Activated T-helper 17 cell treated with anti-CD3 and anti-CD28 coated beads, Interleukin-2, amount 50 U/mL, for 72 hours (primary cell): Measurements from ENCODE around the gene NPM1. TPM values are rescaled to one million over a fixed set of nuclear protein-coding genes. Genes with fewer than 3 reads are reported as not detected.
"Not testable (repeated sequence)": the region's sequence is repeated elsewhere in the genome, so short reads cannot be mapped to it uniquely, and the experiment has no call there.

ENCODE experiments used
- ATAC-seq: fragments of 150-1000 bp; cut with Tn5 transposase; replicated peaks from 2 replicates; pipeline ENCODE4 v1.10.0; 2021; ENCODE audit warnings: mild to moderate bottlenecking, moderate library complexity
- H3K27ac Mint-ChIP-seq: one replicate; pipeline ENCODE4 v1.8.0; 2022; ENCODE audit warnings: mixed read lengths
- H3K27me3 Mint-ChIP-seq: one replicate; pipeline ENCODE4 v1.8.0; 2022; ENCODE audit warnings: mixed read lengths
- H3K36me3 Mint-ChIP-seq: one replicate; pipeline ENCODE4 v1.8.0; 2022; ENCODE audit warnings: low read depth, mild to moderate bottlenecking, mixed read lengths
- H3K4me1 Mint-ChIP-seq: one replicate; pipeline ENCODE4 v1.8.0; 2022; ENCODE audit warnings: mixed read lengths
- H3K4me3 Mint-ChIP-seq: one replicate; pipeline ENCODE4 v1.8.0; 2022; ENCODE audit warnings: mild to moderate bottlenecking, mixed read lengths
- H3K9me3 Mint-ChIP-seq: one replicate; pipeline ENCODE4 v1.8.0; 2022; ENCODE audit warnings: mixed read lengths
- total RNA-seq, 2 donors: library from RNA; stranded (reverse); gene quantifications; one replicate each; pipeline ENCODE4 v1.2.3, GENCODE V29; 2022

NPM1 gene
- total RNA-seq = 1,000 to 10,000 TPM; 1,980 to 2,963 TPM

- H3K9me3 Mint-ChIP-seq = no peaks in the 10 kb centered on the region
- peak; percentile 84 for ATAC-seq
- peaks cover 10% of the 10 kb centered on the region for H3K4me1 Mint-ChIP-seq
- peak within 1 kb of the TSS; percentile 96 for H3K4me3 Mint-ChIP-seq
- peaks cover 54% of the 10 kb centered on the region for H3K36me3 Mint-ChIP-seq
- H3K27ac Mint-ChIP-seq = peak within 1 kb of the TSS; percentile 96
- H3K27me3 Mint-ChIP-seq = no peaks in the 10 kb centered on the region
These were observed at the start of gene NPM1 for GRCh38 chr5:171387345-171387969. NPM1 (plus strand) TSS chr5:171387849; CDS start chr5:171387949, 100 bp downstream.

- no peak for ATAC-seq
- Mint-ChIP-seq H3K36me3 (no peaks in the 10 kb centered on the region), H3K9me3 (no peaks in the 10 kb centered on the region), H3K27ac (no peak overlapping the region), H3K4me3 (no peak overlapping the region), H3K4me1 (no peaks in the 10 kb centered on the region), H3K27me3 (peaks cover 21% of the 10 kb centered on the region)
These were observed 47.6 kb upstream of the NPM1 start for GRCh38 chr5:171340042-171340441.

GRCh38 chr5:171340491-171340890, 47.2 kb upstream of the NPM1 start:
- no peak overlapping the region for H3K27ac Mint-ChIP-seq
- no peaks in the 10 kb centered on the region for H3K9me3 Mint-ChIP-seq
- H3K4me1 Mint-ChIP-seq = no peaks in the 10 kb centered on the region

GRCh38 chr5:171342362-171343111, 45.1 kb upstream of the NPM1 start:
- peak; percentile 54 for ATAC-seq
- Mint-ChIP-seq H3K4me1 (no peaks in the 10 kb centered on the region), H3K27me3 (peaks cover 12% of the 10 kb centered on the region), H3K9me3 (no peaks in the 10 kb centered on the region), H3K4me3 (no peak overlapping the region), H3K36me3 (no peaks in the 10 kb centered on the region), H3K27ac (no peak overlapping the region)

More at GRCh38 chr5:171340491-171340890, 47.2 kb upstream of the NPM1 start:
- Mint-ChIP-seq H3K27me3 (peaks cover 18% of the 10 kb centered on the region), H3K36me3 (no peaks in the 10 kb centered on the region), H3K4me3 (no peak overlapping the region)
- no peak for ATAC-seq

GRCh38 chr5:171344936-171345608, 42.6 kb upstream of the NPM1 start:
- Mint-ChIP-seq H3K4me3 (no peak overlapping the region), H3K4me1 (no peaks in the 10 kb centered on the region), H3K36me3 (no peaks in the 10 kb centered on the region), H3K27me3 (peaks cover 5% of the 10 kb centered on the region), H3K9me3 (no peaks in the 10 kb centered on the region), H3K27ac (no peak overlapping the region)
- no peak for ATAC-seq

- Mint-ChIP-seq H3K9me3 (no peaks in the 10 kb centered on the region), H3K27ac (no peak overlapping the region), H3K27me3 (no peaks in the 10 kb centered on the region), H3K4me1 (peaks cover 5% of the 10 kb centered on the region), H3K36me3 (no peaks in the 10 kb centered on the region), H3K4me3 (no peak overlapping the region)
- ATAC-seq = no peak
These were observed 36.0 kb upstream of the NPM1 start for GRCh38 chr5:171351536-171352073.

GRCh38 chr5:171355302-171355724, 32.3 kb upstream of the NPM1 start:
- ATAC-seq = peak; percentile 93
- no peak overlapping the region for H3K27ac Mint-ChIP-seq

GRCh38 chr5:171357843-171358242, 29.8 kb upstream of the NPM1 start:
- peaks cover 2% of the 10 kb centered on the region for H3K27me3 Mint-ChIP-seq
- H3K4me3 Mint-ChIP-seq = no peak overlapping the region
- H3K27ac Mint-ChIP-seq = no peak overlapping the region
- peaks cover 5% of the 10 kb centered on the region for H3K4me1 Mint-ChIP-seq
- no peaks in the 10 kb centered on the region for H3K36me3 Mint-ChIP-seq
- no peaks in the 10 kb centered on the region for H3K9me3 Mint-ChIP-seq
- ATAC-seq = no peak

More at GRCh38 chr5:171355302-171355724, 32.3 kb upstream of the NPM1 start:
- H3K9me3 Mint-ChIP-seq = no peaks in the 10 kb centered on the region
- no peaks in the 10 kb centered on the region for H3K36me3 Mint-ChIP-seq
- no peaks in the 10 kb centered on the region for H3K27me3 Mint-ChIP-seq
- peaks cover 5% of the 10 kb centered on the region for H3K4me1 Mint-ChIP-seq
- H3K4me3 Mint-ChIP-seq = peak overlapping the region; percentile 48

- H3K4me3 Mint-ChIP-seq, H3K36me3 Mint-ChIP-seq, H3K4me1 Mint-ChIP-seq, H3K27ac Mint-ChIP-seq, ATAC-seq, H3K9me3 Mint-ChIP-seq: not testable (repeated sequence)
- H3K27me3 Mint-ChIP-seq = peaks cover 18% of the 10 kb centered on the region
These were observed 26.5 kb upstream of the NPM1 start for GRCh38 chr5:171361151-171361550.

GRCh38 chr5:171363249-171363648, 24.4 kb upstream of the NPM1 start:
- peaks cover 22% of the 10 kb centered on the region for H3K27me3 Mint-ChIP-seq
- not testable (repeated sequence) for H3K4me1 Mint-ChIP-seq, ATAC-seq, H3K9me3 Mint-ChIP-seq, H3K4me3 Mint-ChIP-seq, H3K27ac Mint-ChIP-seq, H3K36me3 Mint-ChIP-seq

- Mint-ChIP-seq H3K9me3 (no peaks in the 10 kb centered on the region), H3K27me3 (peaks cover 22% of the 10 kb centered on the region), H3K27ac (no peak overlapping the region), H3K4me3 (no peak overlapping the region), H3K36me3 (no peaks in the 10 kb centered on the region), H3K4me1 (no peaks in the 10 kb centered on the region)
- no peak for ATAC-seq
These were observed 23.8 kb upstream of the NPM1 start for GRCh38 chr5:171363846-171364245.

- peaks cover 27% of the 10 kb centered on the region for H3K27me3 Mint-ChIP-seq
- no peaks in the 10 kb centered on the region for H3K9me3 Mint-ChIP-seq
- no peaks in the 10 kb centered on the region for H3K36me3 Mint-ChIP-seq
- no peaks in the 10 kb centered on the region for H3K4me1 Mint-ChIP-seq
- H3K4me3 Mint-ChIP-seq = no peak overlapping the region
- ATAC-seq = no peak
- H3K27ac Mint-ChIP-seq = no peak overlapping the region
These were observed 22.3 kb upstream of the NPM1 start for GRCh38 chr5:171365351-171365750.

- no peak for ATAC-seq
- H3K27me3 Mint-ChIP-seq = peaks cover 27% of the 10 kb centered on the region
- H3K36me3 Mint-ChIP-seq = no peaks in the 10 kb centered on the region
- no peak overlapping the region for H3K27ac Mint-ChIP-seq
- H3K4me1 Mint-ChIP-seq = no peaks in the 10 kb centered on the region
- H3K4me3 Mint-ChIP-seq = no peak overlapping the region
- H3K9me3 Mint-ChIP-seq = no peaks in the 10 kb centered on the region
These were observed 21.0 kb upstream of the NPM1 start for GRCh38 chr5:171366645-171367044.

- ATAC-seq = no peak
- no peak overlapping the region for H3K4me3 Mint-ChIP-seq
- H3K27me3 Mint-ChIP-seq = peaks cover 27% of the 10 kb centered on the region
- no peaks in the 10 kb centered on the region for H3K4me1 Mint-ChIP-seq
- no peaks in the 10 kb centered on the region for H3K9me3 Mint-ChIP-seq
- H3K27ac Mint-ChIP-seq = no peak overlapping the region
- H3K36me3 Mint-ChIP-seq = no peaks in the 10 kb centered on the region
These were observed 20.0 kb upstream of the NPM1 start for GRCh38 chr5:171367424-171368370.
